Esophagus squamous epithelium (tissue), 5 donors: Measurements from ENCODE around the gene RAB24. TPM values are rescaled to one million over a fixed set of nuclear protein-coding genes. Genes with fewer than 3 reads are reported as not detected.
A peak's percentile ranks its signal among the peaks of the same experiment; 100 is the strongest.

Experiments used
- DNase-seq: peaks from one replicate; lab custom pipeline; 2025; lab: John Stamatoyannopoulos, UW
- H3K27ac ChIP-seq, 4 donors: fragments of 200-600 bp; sonication (generic); one replicate each; pipeline ENCODE4 v1.5.1; 2016 to 2019; ENCODE audit warnings: mild to moderate bottlenecking in 1 of 4
- H3K27me3 ChIP-seq, 4 donors: fragments of 200-600 bp; sonication (generic); 1 replicate in 3 of 4; 2 replicates in 1 of 4; pipeline versions ENCODE4 v1.5.1 to v1.6.0; 2017 to 2021; ENCODE audit warnings: antibody characterized with exemption in 1 of 4
- H3K36me3 ChIP-seq, 3 donors: fragments of 200-600 bp; sonication (generic); one replicate each; pipeline ENCODE4 v1.5.1; 2016 to 2019
- H3K4me1 ChIP-seq, 3 donors: fragments of 200-600 bp; sonication (generic); one replicate each; pipeline ENCODE4 v1.5.1; 2017 to 2019
- H3K4me3 ChIP-seq, 4 donors: fragments of 200-600 bp; sonication (generic); 1 replicate in 3 of 4; 2 replicates in 1 of 4; pipeline ENCODE4 v1.5.1; 2016 to 2019; ENCODE audit warnings: mild to moderate bottlenecking in 2 of 4, moderate library complexity in 1 of 4
- H3K9me3 ChIP-seq, 3 donors: fragments of 200-600 bp; sonication (generic); one replicate each; pipeline ENCODE4 v1.5.1; 2016 to 2019
- CTCF ChIP-seq, 6 experiments: fragments of 450-650 bp in 4 of 6; fragments of 200-600 bp in 2 of 6; sonication (generic) in 2 of 6; IDR thresholded peaks; one replicate each; pipeline ENCODE4 v1.5.1; 2016 to 2019; ENCODE audit warnings: antibody characterized with exemption in 6 of 6, mild to moderate bottlenecking in 4 of 6, moderate library complexity in 4 of 6
- POLR2A ChIP-seq, 4 donors: fragments of 450-650 bp; IDR thresholded peaks; one replicate each; pipeline ENCODE4 v1.6.1; 2017; ENCODE audit warnings: antibody characterized with exemption in 4 of 4, mild to moderate bottlenecking in 4 of 4, moderate library complexity in 3 of 4
- WGBS, 2 donors: methylation state at CpG; one replicate each; pipeline ENCODE4 v1.1.5; 2018; 5-methylcytosine and 5-hydroxymethylcytosine counted together
- intact Hi-C: fragments of 100-400 bp; cut with DNase I; formaldehyde crosslinking; loops from one replicate; pipeline ENCODE4 v1.15.0; 2022
- total RNA-seq, 4 donors: library from RNA; depleted of rRNA; stranded (reverse); fragments of >200 nt; gene quantifications; one replicate each; pipeline ENCODE4 v1.1.0, GENCODE V29; 2016
- donor health status: DM: yes; HTN: yes; CAD: no.

Gene RAB24
- total RNA-seq, 4 donors from 2014 or later, result 24.0 to 74.4 (median 49.8) TPM

DNA sequence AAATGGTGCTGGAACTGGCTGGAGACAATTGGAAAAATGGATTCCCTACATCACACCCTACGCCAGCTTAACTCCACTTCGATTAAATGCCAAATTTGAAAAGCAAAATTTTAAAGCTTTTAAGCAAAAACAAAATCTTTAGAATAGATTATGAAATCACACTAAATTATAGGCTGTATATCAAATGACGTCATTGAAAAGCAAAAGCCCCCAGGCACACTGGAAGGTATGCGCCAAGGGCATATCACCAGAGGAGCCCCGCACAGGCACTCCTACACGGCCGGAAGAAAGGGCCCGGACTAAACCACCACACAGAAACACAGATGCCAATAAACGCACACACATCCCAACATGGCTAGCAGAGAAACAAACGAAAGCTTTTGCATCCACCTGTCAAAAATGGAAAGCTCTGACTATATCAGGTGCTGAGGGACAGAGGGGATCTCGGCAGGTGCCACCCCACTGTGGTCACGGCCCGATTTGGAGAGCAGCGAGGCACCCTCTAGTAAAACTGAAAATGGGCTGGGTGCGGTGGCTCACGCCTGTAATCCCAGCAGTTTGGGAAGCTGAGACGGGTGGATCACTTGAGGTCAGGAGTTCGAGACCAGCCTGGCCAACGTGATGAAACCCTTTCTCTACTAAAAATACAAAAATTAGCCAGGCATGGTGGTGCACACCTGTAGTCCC, 25.2 kb upstream of the RAB24 start:
- no peak for DNase-seq
- Histone ChIP-seq H3K9me3 (no peaks in the 10 kb centered on the region), H3K4me1 (peaks cover 0 to 11% (median 4%) of the 10 kb centered on the region in 3 donors), H3K27me3 (no peaks in the 10 kb centered on the region), H3K4me3 (no peak overlapping the region), H3K36me3 (peaks cover 15 to 90% (median 29%) of the 10 kb centered on the region in 3 donors), H3K27ac (peak overlapping the region; percentile 33 to 42 (median 37))
- no peak for TF ChIP-seq CTCF (IDR thresholded peaks at IDR 0.05)
- no peak for TF ChIP-seq POLR2A (IDR thresholded peaks at IDR 0.05)
- intact Hi-C loops, result no loop called here
- WGBS, 2 donors, result 83 to 84% methylated on average over 19 of the region's 19 CpGs

- WGBS, 2 donors, result 42 to 74% methylated on average over 20 to 23 of the region's 28 CpGs
- DNase-seq, result no peak
- Histone ChIP-seq H3K9me3 (no peaks in the 10 kb centered on the region), H3K27me3 (no peaks in the 10 kb centered on the region), H3K36me3 (peaks cover 12 to 81% (median 20%) of the 10 kb centered on the region in 3 donors), H3K4me1 (peaks cover 0 to 11% (median 4%) of the 10 kb centered on the region in 3 donors), H3K27ac (peak overlapping the region; percentile 33 to 42 (median 37)), H3K4me3 (peak overlapping the region in 1 of 4 donors; percentile 6)
- TF ChIP-seq POLR2A (IDR thresholded peaks at IDR 0.05), result no peak
- TF ChIP-seq CTCF (IDR thresholded peaks at IDR 0.05), result no peak
- intact Hi-C loops, result no loop called here
Observed at GRCh38 chr5:177327539-177328522, 24.3 kb upstream of the RAB24 start.

DNA sequence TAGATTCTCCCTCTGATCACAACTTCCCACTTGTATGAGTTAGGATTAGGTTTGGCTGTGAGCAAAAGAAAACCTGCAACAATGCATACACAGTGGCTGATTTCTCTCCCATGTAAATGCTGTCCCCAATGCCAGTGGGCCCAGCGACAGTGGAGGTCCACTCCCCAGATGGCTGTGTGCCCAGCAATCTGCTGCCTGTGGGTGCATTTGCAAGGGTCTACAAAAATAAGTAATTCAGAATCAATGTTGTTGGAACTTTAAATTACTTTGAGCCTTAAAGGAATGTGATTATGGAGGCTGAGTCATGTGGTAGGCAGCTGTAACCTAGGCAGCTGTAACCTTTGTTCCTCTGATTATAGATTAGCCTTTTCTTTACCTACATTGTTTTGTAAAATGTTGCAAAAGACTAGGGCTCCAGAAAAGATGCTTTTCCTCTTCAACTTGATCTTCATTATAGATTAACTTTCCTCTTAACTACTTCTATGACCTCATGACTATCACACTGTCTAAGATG, 22.4 kb upstream of the RAB24 start:
- Histone ChIP-seq H3K27me3 (no peaks in the 10 kb centered on the region), H3K9me3 (no peaks in the 10 kb centered on the region), H3K27ac (no peak overlapping the region), H3K36me3 (peaks cover 4 to 72% (median 12%) of the 10 kb centered on the region in 3 donors), H3K4me3 (no peak overlapping the region), H3K4me1 (peaks cover 0 to 11% (median 4%) of the 10 kb centered on the region in 3 donors)
- WGBS, 2 donors, result 71 to 86% methylated on average over 1 of the region's 1 CpG
- intact Hi-C loops, result no loop called here
- DNase-seq, result no peak
- no peak for TF ChIP-seq CTCF (IDR thresholded peaks at IDR 0.05)
- TF ChIP-seq POLR2A (IDR thresholded peaks at IDR 0.05), result no peak

- 78 to 79% methylated on average over 7 of the region's 7 CpGs for WGBS, 2 donors
- Histone ChIP-seq H3K4me3 (no peak overlapping the region), H3K4me1 (peaks cover 0 to 10% (median 0%) of the 10 kb centered on the region in 3 donors), H3K27me3 (no peaks in the 10 kb centered on the region), H3K27ac (no peak overlapping the region), H3K9me3 (no peaks in the 10 kb centered on the region), H3K36me3 (peaks cover 0 to 64% (median 4%) of the 10 kb centered on the region in 3 donors)
- DNase-seq, result no peak
- TF ChIP-seq POLR2A (IDR thresholded peaks at IDR 0.05) (no peak), CTCF (IDR thresholded peaks at IDR 0.05) (no peak)
- intact Hi-C loops, result no loop called here
Observed at GRCh38 chr5:177320879-177321278, 17.4 kb upstream of the RAB24 start.
